Right ventricle myocardium inferior (tissue), 1 donor: ENCODE measurements around the gene PPL. TPM values are rescaled to one million over a fixed set of nuclear protein-coding genes. Genes with fewer than 3 reads are reported as not detected.
"Not testable (repeated sequence)": the region's sequence is repeated elsewhere in the genome, so short reads cannot be mapped to it uniquely, and the experiment has no call there.

Source experiments
- ATAC-seq: fragments of 200-7000 bp; cut with Tn5 transposase; one replicate; pipeline ENCODE4 v1.9.1; 2020; ENCODE audit warnings: mild to moderate bottlenecking, moderate library complexity
- DNase-seq: peaks from one replicate; pipeline ENCODE4 v3.0.0; 2021; ENCODE audit errors: missing footprints
- intact Hi-C: fragments of 100-400 bp; cut with DNase I; formaldehyde crosslinking; loops from one replicate; pipeline ENCODE4 v1.11.0; 2022
- total RNA-seq: library from RNA; stranded (reverse); fragmentation: NEBNext Ultra II Directional; extraction: Animal tissue kit (Norgen Biotek cat#: 25700); gene quantifications from one replicate; pipeline ENCODE4 v1.2.1, GENCODE V29; 2021
- donor health status: DM: no; HTN: yes; CAD: no; lungs with severe emphysema.

PPL gene
- total RNA-seq, 1 donor from 2014 or later, result 20.2 TPM

- intact Hi-C loops, result no loop called here
- DNase-seq (no peak), ATAC-seq (no peak)
Observed at GRCh38 chr16:4917117-4917516, 19.8 kb downstream of the PPL start.

GRCh38 chr16:4915226-4915761 lies 21.7 kb downstream of the PPL start:
- DNase-seq (no peak), ATAC-seq (no peak)
- intact Hi-C loops, result no loop called here

DNA sequence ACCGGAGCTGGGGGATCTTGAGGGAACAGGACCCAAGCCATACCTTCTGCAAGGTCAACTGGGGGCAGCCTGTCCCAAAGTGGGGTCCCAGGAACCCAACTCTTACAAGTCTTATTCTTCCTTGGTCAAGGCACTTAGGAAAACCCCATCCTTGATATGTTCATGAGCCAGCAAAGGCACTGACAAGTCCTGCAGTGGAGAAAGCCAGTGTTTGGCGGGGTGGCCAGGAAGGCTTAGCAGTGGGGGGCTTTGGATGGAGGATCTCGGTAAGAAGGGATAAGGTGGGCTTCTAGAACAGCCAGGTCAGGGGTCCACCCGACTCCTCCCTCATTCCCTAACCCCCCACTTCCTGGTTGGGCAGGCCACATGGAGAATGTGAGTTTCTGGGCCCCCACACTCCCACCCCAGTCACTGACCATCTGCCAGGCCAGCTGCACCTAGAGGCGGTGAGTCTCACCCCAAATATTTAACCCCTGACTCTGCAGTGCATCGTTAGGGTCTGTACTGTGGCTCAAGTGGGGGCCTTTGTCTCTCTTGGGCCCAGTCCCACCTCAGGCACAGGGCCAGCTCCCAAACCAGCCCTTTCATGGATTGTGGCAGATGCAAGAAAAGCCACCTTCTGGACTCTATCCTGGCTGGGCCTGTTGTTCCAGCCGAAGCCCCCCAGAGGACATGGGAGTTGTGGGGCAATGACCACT lies 22.3 kb downstream of the PPL start:
- ATAC-seq (no peak), DNase-seq (no peak)
- intact Hi-C loops, result no loop called here

GRCh38 chr16:4913774-4914525 lies 23.0 kb downstream of the PPL start:
- ATAC-seq (no peak), DNase-seq (no peak)
- intact Hi-C loops, result no loop called here

- ATAC-seq, result no peak
- intact Hi-C loops, result no loop called here
- DNase-seq, result no peak
Observed at GRCh38 chr16:4913130-4913773, 23.7 kb downstream of the PPL start.

GRCh38 chr16:4911970-4912386 lies 25.0 kb downstream of the PPL start:
- ATAC-seq (no peak), DNase-seq (no peak)
- intact Hi-C loops, result no loop called here

DNA sequence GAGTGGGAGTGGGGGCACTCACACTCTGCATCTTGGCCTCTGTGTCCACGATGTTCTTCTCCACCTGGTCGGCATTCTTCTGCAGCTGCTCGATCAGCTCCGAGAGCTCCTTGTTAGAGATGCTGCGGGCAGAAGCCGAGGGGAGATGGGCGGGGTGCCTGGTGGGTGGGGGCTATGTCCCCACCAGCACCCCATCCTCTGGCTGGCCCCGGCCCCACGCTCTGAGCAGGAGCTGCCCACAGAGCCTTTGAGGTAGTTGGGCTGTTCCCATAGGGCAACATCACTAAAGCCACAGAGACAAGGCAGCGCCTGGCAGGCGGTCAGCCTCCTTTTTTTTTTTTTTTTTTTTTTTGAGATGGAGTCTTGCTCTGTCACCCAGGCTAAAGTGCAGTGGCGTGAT lies 26.1 kb downstream of the PPL start:
- no peak for DNase-seq
- intact Hi-C loops, result no loop called here
- no peak for ATAC-seq

- intact Hi-C loops, result no loop called here
- no peak for ATAC-seq
- DNase-seq, result no peak
Observed at GRCh38 chr16:4909825-4910224, 27.1 kb downstream of the PPL start.

- ATAC-seq (no peak), DNase-seq (no peak)
- intact Hi-C loops, result no loop called here
Observed at GRCh38 chr16:4908854-4909401, 28.0 kb downstream of the PPL start.

GRCh38 chr16:4904942-4905615 lies 31.9 kb downstream of the PPL start:
- DNase-seq, result no peak
- intact Hi-C loops, result no loop called here
- ATAC-seq, result no peak

DNA sequence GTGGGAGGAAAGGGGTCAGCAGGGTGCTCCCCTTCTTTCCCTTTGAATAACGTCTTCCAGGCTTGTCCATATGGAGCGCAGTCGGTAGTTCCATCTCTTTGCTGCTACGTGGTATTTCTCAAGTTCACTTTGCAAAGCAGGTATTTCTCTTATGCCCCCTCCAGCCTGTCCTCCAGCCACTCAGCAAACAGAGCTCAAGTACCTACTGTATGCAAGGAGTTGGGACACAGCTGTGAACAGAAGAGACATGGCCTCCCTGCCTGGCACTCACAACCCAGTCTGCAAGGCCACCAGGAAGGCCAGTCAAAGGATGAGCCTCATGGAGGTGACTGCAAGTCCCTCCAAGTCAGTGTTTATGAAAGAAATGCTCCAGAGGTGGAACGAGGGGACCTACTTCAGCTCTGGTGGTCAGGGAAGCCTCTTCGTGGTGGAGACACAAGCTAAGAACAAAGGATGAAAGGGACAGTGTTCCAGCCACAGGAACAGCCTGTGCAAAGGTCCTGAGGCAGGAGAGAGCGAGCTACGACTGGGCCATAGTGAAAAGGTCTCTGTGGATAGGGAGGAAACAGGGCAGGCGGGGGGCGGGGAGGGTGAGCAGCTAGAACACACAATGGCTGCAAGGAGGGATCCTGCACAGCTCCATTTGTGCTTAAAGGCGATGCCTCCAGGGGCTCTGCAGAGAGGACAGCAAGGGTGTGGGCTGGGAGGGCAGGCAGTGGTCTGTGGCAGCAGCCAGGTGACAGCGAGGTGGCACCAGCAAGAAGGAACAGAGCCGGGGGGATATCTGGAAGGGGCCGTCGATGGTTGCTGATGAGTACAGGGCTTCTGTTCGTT lies 32.6 kb downstream of the PPL start:
- ATAC-seq (no peak), DNase-seq (no peak)
- intact Hi-C loops, result no loop called here

- no peak for DNase-seq
- intact Hi-C loops, result no loop called here
- ATAC-seq, result no peak
Observed at GRCh38 chr16:4902038-4902437, 34.9 kb downstream of the PPL start.

GRCh38 chr16:4900750-4901149 lies 36.2 kb downstream of the PPL start:
- intact Hi-C loops, result no loop called here
- no peak for ATAC-seq
- DNase-seq, result no peak

DNA sequence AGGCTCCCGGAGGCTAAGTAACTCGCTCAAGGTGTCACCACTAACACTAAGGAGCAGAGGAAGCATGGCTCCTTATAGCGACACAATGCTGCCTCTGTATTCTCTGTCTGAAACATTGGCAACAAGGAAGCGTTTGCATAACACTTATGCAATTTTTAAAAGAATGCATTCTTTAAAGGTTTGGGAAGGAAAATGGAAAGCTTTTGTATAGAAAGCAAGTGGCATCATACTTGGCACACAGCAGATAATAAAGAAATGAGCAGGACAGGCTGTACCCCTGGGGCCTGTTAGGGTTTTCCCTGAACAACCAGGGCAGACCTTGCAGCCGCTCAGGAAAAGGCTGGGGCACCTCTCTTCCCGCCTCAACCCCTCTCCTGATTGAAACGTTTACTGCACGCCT lies 36.9 kb downstream of the PPL start:
- DNase-seq (no peak), ATAC-seq (no peak)
- intact Hi-C loops, result no loop called here

DNA sequence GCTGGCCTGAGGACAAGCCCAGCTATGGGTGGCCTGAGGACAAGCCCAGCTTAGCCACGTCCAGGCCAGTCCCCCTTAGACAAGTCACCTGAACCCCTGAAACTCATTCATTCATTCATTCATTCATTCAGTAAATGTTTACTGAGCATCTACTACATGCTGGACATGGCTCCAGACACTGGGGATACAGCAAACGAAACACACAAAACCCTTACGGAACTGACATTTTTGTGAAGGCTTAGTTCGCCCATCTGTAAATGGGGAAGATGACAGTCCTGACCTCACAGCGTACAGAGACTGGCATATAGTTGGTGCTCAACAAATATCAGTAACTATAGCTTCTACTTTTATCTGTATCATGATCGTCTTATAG lies 37.5 kb downstream of the PPL start:
- intact Hi-C loops, result no loop called here
- ATAC-seq (no peak), DNase-seq (no peak)

GRCh38 chr16:4898811-4899473 lies 38.0 kb downstream of the PPL start:
- intact Hi-C loops, result no loop called here
- no peak for ATAC-seq

DNA sequence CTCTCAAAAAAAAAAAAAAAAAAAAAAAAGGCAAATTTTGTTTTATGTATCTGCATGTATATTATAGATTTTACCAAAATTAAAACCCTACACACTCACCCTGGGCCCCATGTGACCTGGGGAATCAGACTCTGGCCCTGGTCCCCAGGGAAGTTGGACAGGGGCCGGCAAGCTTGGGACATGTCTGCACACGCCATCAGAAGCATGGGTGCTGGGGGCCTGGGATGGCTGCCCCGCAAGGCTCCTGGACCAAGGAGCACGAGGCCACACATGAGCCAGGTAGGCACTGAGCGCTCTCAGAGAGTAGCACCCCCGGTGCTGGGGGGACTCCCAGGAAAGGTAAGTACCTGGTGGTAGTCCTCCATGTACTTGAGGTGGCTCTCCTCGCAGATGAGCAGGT lies 39.6 kb downstream of the PPL start:
- DNase-seq (no peak), ATAC-seq (no peak)
- intact Hi-C loops, result no loop called here

More at GRCh38 chr16:4898811-4899473, 38.0 kb downstream of the PPL start:
- no peak for DNase-seq

GRCh38 chr16:4896761-4897160 lies 40.2 kb downstream of the PPL start:
- intact Hi-C loops, DNase-seq, ATAC-seq: not testable (repeated sequence)
